ENCODE measurements around the gene ATE1. TPM values are rescaled to one million over a fixed set of nuclear protein-coding genes. Genes with fewer than 3 reads are reported as not detected.

Gene ATE1
- total and polyA plus RNA-seq, 2 donors: 17.7 to 62.7 TPM

DNA sequence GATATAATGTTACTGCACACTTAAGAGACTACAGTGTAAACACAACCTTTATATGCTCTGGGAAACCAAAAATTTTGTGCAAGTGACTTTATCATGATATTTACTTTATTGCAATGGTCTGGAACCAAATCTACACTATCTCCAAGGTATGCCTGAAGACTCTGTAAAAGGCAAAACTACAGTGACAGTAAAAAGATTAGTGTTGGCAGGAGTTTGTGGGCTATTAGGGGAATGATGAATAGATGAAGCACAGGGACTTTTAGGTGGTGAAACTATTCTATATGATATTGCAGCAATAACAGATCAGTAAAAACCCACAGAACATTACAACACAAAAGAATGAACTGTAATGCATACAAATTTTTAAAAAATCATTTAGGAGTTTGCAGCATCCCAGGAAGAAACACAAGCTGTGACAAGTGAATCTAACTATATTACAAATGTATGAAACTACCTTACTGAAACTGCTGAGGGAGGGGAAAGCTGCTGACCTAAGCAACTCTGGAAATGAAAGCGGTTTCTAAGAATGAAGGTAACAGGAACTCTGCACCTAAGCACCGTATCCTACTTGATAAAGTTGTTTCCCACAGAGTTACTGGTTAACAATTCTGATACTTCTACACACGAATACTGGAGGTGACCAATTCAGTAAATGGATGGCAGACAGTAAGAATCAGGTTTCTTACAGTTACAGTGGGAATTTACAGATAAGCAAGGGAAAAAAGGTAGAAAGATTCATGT, 82.6 kb downstream of the ATE1 start:
- H3K4me1 ChIP-seq (ENCODE audit: insufficient read depth): no peaks in the 10 kb centered on the region
- H3K36me3 ChIP-seq (ENCODE audit: insufficient read depth): peaks cover 4% of the 10 kb centered on the region
- no peak for DNase-seq (ENCODE audit: extremely low spot score)
- no peak overlapping the region for H3K4me3 ChIP-seq (ENCODE audit: low read depth, low read length)
- H3K27ac ChIP-seq (ENCODE audit: low read depth): no peak overlapping the region
- WGBS: 94% methylated on average over 3 of the region's 3 CpGs

GRCh38 chr10:121844537-121844936, 83.3 kb downstream of the ATE1 start:
- Histone ChIP-seq H3K27ac (ENCODE audit: low read depth) (no peak overlapping the region), H3K4me1 (ENCODE audit: insufficient read depth) (no peaks in the 10 kb centered on the region), H3K4me3 (ENCODE audit: low read depth, low read length) (no peak overlapping the region), H3K36me3 (ENCODE audit: insufficient read depth) (peaks cover 2% of the 10 kb centered on the region)
- no peak for DNase-seq (ENCODE audit: extremely low spot score)
- WGBS: 64% methylated on average over 3 of the region's 3 CpGs

- H3K36me3 ChIP-seq (ENCODE audit: insufficient read depth): no peaks in the 10 kb centered on the region
- no peak overlapping the region for H3K27ac ChIP-seq (ENCODE audit: low read depth)
- H3K4me1 ChIP-seq (ENCODE audit: insufficient read depth): no peaks in the 10 kb centered on the region
- no peak for DNase-seq (ENCODE audit: extremely low spot score)
- no peak overlapping the region for H3K4me3 ChIP-seq (ENCODE audit: low read depth, low read length)
- 94% methylated on average over 2 of the region's 2 CpGs for WGBS
These were observed 84.5 kb downstream of the ATE1 start for GRCh38 chr10:121843379-121843778.

- no peak overlapping the region for H3K27ac ChIP-seq (ENCODE audit: low read depth)
- no peak overlapping the region for H3K4me3 ChIP-seq (ENCODE audit: low read depth, low read length)
- H3K36me3 ChIP-seq (ENCODE audit: insufficient read depth): no peaks in the 10 kb centered on the region
- no peak for DNase-seq (ENCODE audit: extremely low spot score)
- no peaks in the 10 kb centered on the region for H3K4me1 ChIP-seq (ENCODE audit: insufficient read depth)
These were observed 86.0 kb downstream of the ATE1 start for GRCh38 chr10:121841862-121842261.

GRCh38 chr10:121838931-121839330, 88.9 kb downstream of the ATE1 start:
- WGBS: 95% methylated on average over 4 of the region's 4 CpGs
- no peak for DNase-seq (ENCODE audit: extremely low spot score)
- no peak overlapping the region for H3K4me3 ChIP-seq (ENCODE audit: low read depth, low read length)
- H3K36me3 ChIP-seq (ENCODE audit: insufficient read depth): no peaks in the 10 kb centered on the region
- H3K27ac ChIP-seq (ENCODE audit: low read depth): no peak overlapping the region
- no peaks in the 10 kb centered on the region for H3K4me1 ChIP-seq (ENCODE audit: insufficient read depth)

- DNase-seq (ENCODE audit: extremely low spot score): no peak
- Histone ChIP-seq H3K36me3 (ENCODE audit: insufficient read depth) (no peaks in the 10 kb centered on the region), H3K4me3 (ENCODE audit: low read depth, low read length) (no peak overlapping the region), H3K27ac (ENCODE audit: low read depth) (no peak overlapping the region), H3K4me1 (ENCODE audit: insufficient read depth) (no peaks in the 10 kb centered on the region)
- WGBS: 65% methylated on average over 4 of the region's 4 CpGs
These were observed 89.7 kb downstream of the ATE1 start for GRCh38 chr10:121838149-121838548.

DNA sequence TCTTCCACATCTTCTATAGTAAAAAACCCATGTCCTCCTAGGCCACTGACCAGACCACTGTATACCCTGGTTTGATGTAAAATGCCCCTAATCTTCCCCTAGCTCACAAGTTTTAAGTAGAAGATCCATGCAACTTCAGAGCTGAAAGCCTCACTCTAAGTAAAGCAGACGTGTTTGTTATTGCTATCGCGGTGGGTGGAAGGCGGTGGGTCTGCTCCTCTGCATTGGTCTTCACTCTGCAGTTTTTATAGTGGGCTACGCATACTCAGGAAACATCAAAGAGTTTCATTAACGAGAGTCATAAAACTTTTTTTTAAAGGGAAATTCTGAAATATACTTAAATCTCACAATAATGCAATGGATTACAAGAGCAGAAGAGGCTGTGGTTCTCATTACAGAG, 91.7 kb downstream of the ATE1 start:
- Histone ChIP-seq H3K4me1 (ENCODE audit: insufficient read depth) (no peaks in the 10 kb centered on the region), H3K36me3 (ENCODE audit: insufficient read depth) (no peaks in the 10 kb centered on the region), H3K4me3 (ENCODE audit: low read depth, low read length) (no peak overlapping the region), H3K27ac (ENCODE audit: low read depth) (no peak overlapping the region)
- 70% methylated on average over 6 of the region's 6 CpGs for WGBS
- DNase-seq (ENCODE audit: extremely low spot score): no peak

DNA sequence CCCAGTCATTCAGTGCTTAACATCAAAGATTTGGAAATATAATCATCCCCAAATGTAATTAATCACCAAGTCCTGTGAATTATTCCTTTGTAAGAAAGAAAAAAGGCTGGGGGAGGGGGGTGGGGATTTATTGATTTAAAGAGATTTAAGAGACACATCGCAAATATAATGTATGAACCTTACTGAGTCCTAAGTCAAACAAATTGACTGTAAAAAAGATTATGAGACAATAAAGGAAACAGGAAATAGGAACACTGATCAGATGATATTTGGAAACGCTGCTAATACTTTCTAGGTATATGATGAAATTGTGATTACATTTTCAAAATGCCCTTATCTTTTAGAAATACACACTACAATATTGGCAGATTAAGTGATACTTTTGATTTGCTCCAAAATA, 92.5 kb downstream of the ATE1 start:
- no peak overlapping the region for H3K4me3 ChIP-seq (ENCODE audit: low read depth, low read length)
- 66% methylated on average over 2 of the region's 2 CpGs for WGBS
- no peaks in the 10 kb centered on the region for H3K4me1 ChIP-seq (ENCODE audit: insufficient read depth)
- no peaks in the 10 kb centered on the region for H3K36me3 ChIP-seq (ENCODE audit: insufficient read depth)
- no peak for DNase-seq (ENCODE audit: extremely low spot score)
- no peak overlapping the region for H3K27ac ChIP-seq (ENCODE audit: low read depth)

- Histone ChIP-seq H3K4me3 (ENCODE audit: low read depth, low read length) (no peak overlapping the region), H3K4me1 (ENCODE audit: insufficient read depth) (no peaks in the 10 kb centered on the region), H3K36me3 (ENCODE audit: insufficient read depth) (no peaks in the 10 kb centered on the region), H3K27ac (ENCODE audit: low read depth) (no peak overlapping the region)
- 76% methylated on average over 4 of the region's 4 CpGs for WGBS
- no peak for DNase-seq (ENCODE audit: extremely low spot score)
These were observed 93.1 kb downstream of the ATE1 start for GRCh38 chr10:121834757-121835156.

DNA sequence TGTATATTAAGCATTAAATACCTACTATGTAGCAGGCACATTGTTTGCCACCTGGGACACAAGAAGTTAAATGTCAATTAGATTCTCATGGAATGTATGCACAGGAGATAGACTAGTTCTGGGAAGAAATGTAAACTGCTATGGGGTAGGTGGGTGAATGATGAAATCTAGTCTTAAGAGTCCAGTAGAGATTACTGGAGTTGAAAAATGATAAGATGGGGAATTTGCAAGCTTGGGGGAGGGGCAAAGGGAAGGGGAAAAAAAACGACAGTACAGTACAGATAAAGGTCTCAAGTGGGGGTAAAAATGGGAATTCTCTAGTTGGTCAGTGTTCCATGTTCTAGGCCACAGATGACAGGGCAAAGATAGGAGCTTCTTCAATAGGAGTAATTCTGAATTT, 94.4 kb downstream of the ATE1 start:
- Histone ChIP-seq H3K4me3 (ENCODE audit: low read depth, low read length) (no peak overlapping the region), H3K36me3 (ENCODE audit: insufficient read depth) (no peaks in the 10 kb centered on the region), H3K27ac (ENCODE audit: low read depth) (no peak overlapping the region), H3K4me1 (ENCODE audit: insufficient read depth) (no peaks in the 10 kb centered on the region)
- DNase-seq (ENCODE audit: extremely low spot score): no peak
- WGBS: 63% methylated on average over 1 of the region's 1 CpG

DNA sequence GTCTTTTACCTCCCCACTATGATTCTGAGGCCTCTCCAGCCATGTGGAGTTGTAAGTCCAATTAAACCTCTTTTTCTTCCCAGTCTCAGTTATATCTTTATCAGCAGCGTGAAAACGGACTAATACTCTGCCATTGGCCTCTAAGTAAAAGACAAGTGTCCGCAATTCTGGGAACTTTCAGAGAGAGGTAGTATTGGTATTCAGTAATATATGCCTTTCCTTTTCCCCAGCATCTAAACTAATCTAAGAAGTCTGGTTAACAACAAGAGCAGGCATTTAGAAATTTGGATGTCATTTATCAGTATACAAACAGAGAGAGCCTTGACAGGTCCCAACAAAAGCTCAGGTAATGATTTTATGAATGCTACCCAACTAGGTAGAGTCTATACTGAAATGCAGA, 95.2 kb downstream of the ATE1 start:
- Histone ChIP-seq H3K4me3 (ENCODE audit: low read depth, low read length) (no peak overlapping the region), H3K27ac (ENCODE audit: low read depth) (no peak overlapping the region), H3K4me1 (ENCODE audit: insufficient read depth) (no peaks in the 10 kb centered on the region), H3K36me3 (ENCODE audit: insufficient read depth) (no peaks in the 10 kb centered on the region)
- WGBS: 97% methylated on average over 3 of the region's 3 CpGs
- no peak for DNase-seq (ENCODE audit: extremely low spot score)

- WGBS: 80% methylated on average over 1 of the region's 1 CpG
- Histone ChIP-seq H3K27ac (ENCODE audit: low read depth) (no peak overlapping the region), H3K36me3 (ENCODE audit: insufficient read depth) (no peaks in the 10 kb centered on the region), H3K4me1 (ENCODE audit: insufficient read depth) (no peaks in the 10 kb centered on the region), H3K4me3 (ENCODE audit: low read depth, low read length) (no peak overlapping the region)
- no peak for DNase-seq (ENCODE audit: extremely low spot score)
These were observed 96.1 kb downstream of the ATE1 start for GRCh38 chr10:121831777-121832176.

DNA sequence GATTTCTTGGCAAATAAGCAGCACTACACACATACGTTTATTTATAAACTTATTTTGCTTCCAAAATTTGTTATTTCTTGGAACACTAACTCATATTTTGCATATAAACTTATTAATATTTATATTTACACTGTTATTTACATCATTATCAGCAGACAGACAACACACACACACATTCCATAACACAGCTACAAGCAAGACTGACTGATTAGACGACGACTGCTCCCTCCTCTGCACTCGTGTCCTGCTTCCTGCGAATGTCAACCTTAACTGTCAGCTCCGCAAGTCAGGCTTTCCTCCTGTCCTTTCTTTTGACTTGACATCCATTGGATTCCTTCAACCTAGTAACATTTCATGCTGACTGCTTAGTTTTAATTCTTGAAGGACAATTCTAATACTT, 96.6 kb downstream of the ATE1 start:
- no peak for DNase-seq (ENCODE audit: extremely low spot score)
- 82% methylated on average over 6 of the region's 6 CpGs for WGBS
- Histone ChIP-seq H3K4me3 (ENCODE audit: low read depth, low read length) (no peak overlapping the region), H3K36me3 (ENCODE audit: insufficient read depth) (no peaks in the 10 kb centered on the region), H3K4me1 (ENCODE audit: insufficient read depth) (no peaks in the 10 kb centered on the region), H3K27ac (ENCODE audit: low read depth) (no peak overlapping the region)

DNA sequence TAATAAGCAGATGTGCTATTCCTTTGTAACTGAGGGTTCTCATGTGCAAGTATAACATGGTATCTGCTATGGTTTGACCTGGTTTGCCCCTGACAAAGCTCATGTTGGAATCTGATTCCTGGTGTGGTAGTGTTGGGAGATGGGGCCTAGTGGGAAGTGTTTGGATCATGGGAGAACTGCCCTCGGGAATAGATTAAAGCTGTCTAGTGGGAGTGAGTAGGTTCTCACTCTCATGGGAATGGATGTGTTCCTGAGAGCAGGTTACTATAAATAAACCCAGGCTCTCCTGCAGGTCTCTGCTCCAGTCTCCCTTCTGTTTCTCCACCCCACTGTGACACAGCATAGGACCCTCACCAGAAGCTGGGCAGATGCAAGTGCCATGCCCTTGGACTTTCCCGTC, 97.7 kb downstream of the ATE1 start:
- Histone ChIP-seq H3K27ac (ENCODE audit: low read depth) (no peak overlapping the region), H3K4me3 (ENCODE audit: low read depth, low read length) (no peak overlapping the region), H3K36me3 (ENCODE audit: insufficient read depth) (no peaks in the 10 kb centered on the region), H3K4me1 (ENCODE audit: insufficient read depth) (no peaks in the 10 kb centered on the region)
- 94% methylated on average over 2 of the region's 2 CpGs for WGBS
- DNase-seq (ENCODE audit: extremely low spot score): no peak

- no peak overlapping the region for H3K27ac ChIP-seq (ENCODE audit: low read depth)
- H3K4me3 ChIP-seq (ENCODE audit: low read depth, low read length): no peak overlapping the region
- no peaks in the 10 kb centered on the region for H3K36me3 ChIP-seq (ENCODE audit: insufficient read depth)
- H3K4me1 ChIP-seq (ENCODE audit: insufficient read depth): no peaks in the 10 kb centered on the region
- no peak for DNase-seq (ENCODE audit: extremely low spot score)
- 90% methylated on average over 5 of the region's 5 CpGs for WGBS
These were observed 99.8 kb downstream of the ATE1 start for GRCh38 chr10:121828045-121828444.

All from urinary bladder (tissue), 4 donors.